Measurements from ENCODE around the gene ZBTB9. TPM values are rescaled to one million over a fixed set of nuclear protein-coding genes. Genes with fewer than 3 reads are reported as not detected.

ZBTB9 gene
- total RNA-seq, 1 experiment from 2014 or later = 14.2 TPM

- ATAC-seq (no peak), DNase-seq (ENCODE audit: low read depth, low spot score) (no peak)
- H3K27me3 ChIP-seq (ENCODE audit: insufficient read depth, low read length) = no peaks in the 10 kb centered on the region
- ChIA-PET CTCF (no interaction called here), POLR2A (no interaction called here), RAD21 (ENCODE audit: low non-redundant PET in 1 of 2, low total read pairs in 2 of 2, uncharacterized antibody in 2 of 2, unreplicated experiment in 2 of 2) (no interaction called here)
- no peaks in the 10 kb centered on the region for H3K9me3 ChIP-seq (ENCODE audit: control insufficient read depth in 1 of 2, insufficient read depth in 1 of 2, low read depth in 1 of 2, low read length in 2 of 2)
- no peak for TF ChIP-seq FOSL1 (IDR thresholded peaks at IDR 0.05; ENCODE audit: low read depth)
- TF ChIP-seq, protein P1, sequence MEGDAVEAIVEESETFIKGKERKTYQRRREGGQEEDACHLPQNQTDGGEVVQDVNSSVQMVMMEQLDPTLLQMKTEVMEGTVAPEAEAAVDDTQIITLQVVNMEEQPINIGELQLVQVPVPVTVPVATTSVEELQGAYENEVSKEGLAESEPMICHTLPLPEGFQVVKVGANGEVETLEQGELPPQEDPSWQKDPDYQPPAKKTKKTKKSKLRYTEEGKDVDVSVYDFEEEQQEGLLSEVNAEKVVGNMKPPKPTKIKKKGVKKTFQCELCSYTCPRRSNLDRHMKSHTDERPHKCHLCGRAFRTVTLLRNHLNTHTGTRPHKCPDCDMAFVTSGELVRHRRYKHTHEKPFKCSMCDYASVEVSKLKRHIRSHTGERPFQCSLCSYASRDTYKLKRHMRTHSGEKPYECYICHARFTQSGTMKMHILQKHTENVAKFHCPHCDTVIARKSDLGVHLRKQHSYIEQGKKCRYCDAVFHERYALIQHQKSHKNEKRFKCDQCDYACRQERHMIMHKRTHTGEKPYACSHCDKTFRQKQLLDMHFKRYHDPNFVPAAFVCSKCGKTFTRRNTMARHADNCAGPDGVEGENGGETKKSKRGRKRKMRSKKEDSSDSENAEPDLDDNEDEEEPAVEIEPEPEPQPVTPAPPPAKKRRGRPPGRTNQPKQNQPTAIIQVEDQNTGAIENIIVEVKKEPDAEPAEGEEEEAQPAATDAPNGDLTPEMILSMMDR (IDR thresholded peaks at IDR 0.05 in 2 of 3, conservative IDR thresholded peaks at IDR 0.05 in 1 of 3; ENCODE audit: borderline replicate concordance in 1 of 3, insufficient read depth in 1 of 3, low read depth in 2 of 3, low read length in 2 of 3) = no peak
- TF ChIP-seq EZH2phosphoT487 (IDR thresholded peaks at IDR 0.05; ENCODE audit: borderline replicate concordance) = no peak
- no peak for TF ChIP-seq JUND (IDR thresholded peaks at IDR 0.05)
- H3K4me3 ChIP-seq (replicated peaks in 1 of 2; ENCODE audit: low read depth in 1 of 2, low read length in 2 of 2) = no peak overlapping the region
- intact Hi-C loops (cut with micrococcal nuclease) = no loop called here
- BruUV-seq (replicated peaks) = no TSS peak
- H3K4me1 ChIP-seq (ENCODE audit: control insufficient read depth in 1 of 2, insufficient read depth in 2 of 2, low read length in 2 of 2) = peaks cover 0 to 6% of the 10 kb centered on the region in 2 experiments; a peak in 2 of 4 replicates
- no peaks in the 10 kb centered on the region for H3K79me2 ChIP-seq (ENCODE audit: insufficient read depth, low read length)
- no peak overlapping the region for H3K4me2 ChIP-seq (ENCODE audit: low read length)
- H3K9ac ChIP-seq (ENCODE audit: low read length) = no peak overlapping the region
- no peak overlapping the region for H2AFZ ChIP-seq (ENCODE audit: low read depth, low read length, poor library complexity, severe bottlenecking)
- no peaks in the 10 kb centered on the region for H4K20me1 ChIP-seq (ENCODE audit: insufficient read depth)
- H3K9me2 ChIP-seq (ENCODE audit: insufficient read depth) = no peaks in the 10 kb centered on the region
- no peak overlapping the region for H3K27ac ChIP-seq (ENCODE audit: low read depth, low read length)
- peaks cover 2% of the 10 kb centered on the region in 2 experiments; a peak in 1 of 4 replicates for H3K36me3 ChIP-seq (ENCODE audit: control insufficient read depth in 1 of 2, insufficient read depth in 2 of 2, low read length in 2 of 2)
Measured at GRCh38 chr6:33443025-33443424, 11.4 kb upstream of the ZBTB9 start.

DNA sequence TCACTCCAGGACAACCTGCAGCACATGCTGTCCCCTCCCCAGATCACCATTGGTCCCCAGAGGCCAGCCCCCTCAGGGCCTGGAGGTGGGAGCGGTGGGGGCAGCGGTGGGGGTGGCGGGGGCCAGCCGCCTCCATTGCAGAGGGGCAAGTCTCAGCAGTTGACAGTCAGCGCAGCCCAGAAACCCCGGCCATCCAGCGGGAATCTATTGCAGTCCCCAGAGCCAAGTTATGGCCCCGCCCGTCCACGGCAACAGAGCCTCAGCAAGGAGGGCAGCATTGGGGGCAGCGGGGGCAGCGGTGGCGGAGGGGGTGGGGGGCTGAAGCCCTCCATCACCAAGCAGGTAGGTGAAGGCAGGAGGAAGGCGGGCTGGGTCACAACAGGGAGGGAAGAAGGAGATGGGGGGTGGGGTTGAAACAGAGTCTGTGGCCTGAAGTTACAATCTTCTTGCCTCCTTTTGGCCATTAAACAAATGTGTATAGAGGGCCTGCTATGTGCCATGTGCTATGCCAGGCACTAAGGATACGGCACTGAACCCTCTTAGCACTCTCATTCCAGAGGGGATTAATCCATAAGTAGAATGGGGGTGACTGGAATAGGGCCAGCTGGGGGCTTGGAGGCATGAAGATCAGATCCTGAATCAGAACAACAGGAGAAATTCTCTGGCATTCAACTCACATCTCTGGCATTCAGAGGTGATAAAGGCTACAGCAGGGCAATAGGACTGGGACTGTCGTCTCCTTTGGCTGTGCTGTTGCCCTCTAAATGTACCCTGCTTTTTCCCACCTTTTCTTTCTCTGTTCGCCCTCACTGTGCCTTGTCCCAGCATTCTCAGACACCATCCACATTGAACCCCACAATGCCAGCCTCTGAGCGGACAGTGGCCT lies 10.5 kb upstream of the ZBTB9 start:
- Histone ChIP-seq H4K20me1 (ENCODE audit: insufficient read depth) (no peaks in the 10 kb centered on the region), H3K27me3 (ENCODE audit: insufficient read depth, low read length) (no peaks in the 10 kb centered on the region), H3K36me3 (ENCODE audit: control insufficient read depth in 1 of 2, insufficient read depth in 2 of 2, low read length in 2 of 2) (no peaks in the 10 kb centered on the region; a peak in 1 of 4 replicates), H3K27ac (ENCODE audit: low read depth, low read length) (no peak overlapping the region), H3K9me3 (ENCODE audit: control insufficient read depth in 1 of 2, insufficient read depth in 1 of 2, low read depth in 1 of 2, low read length in 2 of 2) (no peaks in the 10 kb centered on the region), H3K4me1 (ENCODE audit: control insufficient read depth in 1 of 2, insufficient read depth in 2 of 2, low read length in 2 of 2) (peaks cover 0 to 6% of the 10 kb centered on the region in 2 experiments; a peak in 2 of 4 replicates), H3K79me2 (ENCODE audit: insufficient read depth, low read length) (no peaks in the 10 kb centered on the region), H3K4me3 (replicated peaks in 1 of 2; ENCODE audit: low read depth in 1 of 2, low read length in 2 of 2) (no peak overlapping the region), H3K9me2 (ENCODE audit: insufficient read depth) (no peaks in the 10 kb centered on the region), H3K4me2 (ENCODE audit: low read length) (no peak overlapping the region), H3K9ac (ENCODE audit: low read length) (no peak overlapping the region), H2AFZ (ENCODE audit: low read depth, low read length, poor library complexity, severe bottlenecking) (no peak overlapping the region)
- intact Hi-C loops (cut with micrococcal nuclease) = no loop called here
- CTCF ChIA-PET = no interaction called here
- POLR2A ChIA-PET = no interaction called here
- TF ChIP-seq, protein P1 (IDR thresholded peaks at IDR 0.05 in 2 of 3, conservative IDR thresholded peaks at IDR 0.05 in 1 of 3; ENCODE audit: borderline replicate concordance in 1 of 3, insufficient read depth in 1 of 3, low read depth in 2 of 3, low read length in 2 of 3) = no peak
- no peak for TF ChIP-seq FOSL1 (IDR thresholded peaks at IDR 0.05; ENCODE audit: low read depth)
- TF ChIP-seq SP1 (IDR thresholded peaks at IDR 0.05; ENCODE audit: low read depth) = no peak
- TF ChIP-seq, protein P2, sequence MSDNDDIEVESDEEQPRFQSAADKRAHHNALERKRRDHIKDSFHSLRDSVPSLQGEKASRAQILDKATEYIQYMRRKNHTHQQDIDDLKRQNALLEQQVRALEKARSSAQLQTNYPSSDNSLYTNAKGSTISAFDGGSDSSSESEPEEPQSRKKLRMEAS (IDR thresholded peaks at IDR 0.05) = no peak
- ATAC-seq (no peak), DNase-seq (ENCODE audit: low read depth, low spot score) (no peak)
- no TSS peak for BruUV-seq (replicated peaks)
- RAD21 ChIA-PET (ENCODE audit: low non-redundant PET in 1 of 2, low total read pairs in 2 of 2, uncharacterized antibody in 2 of 2, unreplicated experiment in 2 of 2) = no interaction called here

All from HCT116 (cell line).